B cell (primary cell): ENCODE results near the gene PAM16. TPM values are rescaled to one million over a fixed set of nuclear protein-coding genes. Genes with fewer than 3 reads are reported as not detected.

Experiments used
- ATAC-seq: fragments of 200-7000 bp; cut with Tn5 transposase; one replicate; pipeline ENCODE4 v1.10.0; 2021; ENCODE audit warnings: low read depth, mild to moderate bottlenecking, moderate number of reproducible peaks, moderate library complexity
- CTCF ChIA-PET: fragments of 350-600 bp; sonication (Branson Sonifier 250); formaldehyde crosslinking; loops from one replicate; lab custom pipeline; 2021; ENCODE audit warnings: antibody characterized with exemption, inconsistent platforms; lab: Charles Lee
- POLR2A ChIA-PET: fragments of 350-600 bp; sonication (Branson Sonifier 250); formaldehyde crosslinking; loops from one replicate; lab custom pipeline; 2021; ENCODE audit warnings: antibody characterized with exemption; lab: Charles Lee
- DNase-seq: peaks from one replicate; pipeline ENCODE4 v3.0.0; 2013
- H2AFZ ChIP-seq: 2 replicates; pipeline ENCODE4 v1.6.1; 2012; ENCODE audit warnings: mild to moderate bottlenecking, low read depth, low read length; ENCODE audit not compliant: insufficient read depth, poor library complexity, severe bottlenecking
- H3K27ac ChIP-seq, 2 donors: 1 replicate in 1 of 2; 2 replicates in 1 of 2; pipeline ENCODE4 v1.5.1; 2012 to 2013; ENCODE audit warnings: low read length in 2 of 2, mild to moderate bottlenecking in 2 of 2, moderate library complexity in 1 of 2
- H3K27me3 ChIP-seq, 4 experiments: fragments of 200-600 bp in 1 of 4; sonication (generic) in 1 of 4; replicated peaks in 1 of 4; 1 replicate in 2 of 4; 2 replicates in 2 of 4; pipeline versions ENCODE4 v1.6.1 to v1.7.0; 2013 to 2016; ENCODE audit warnings: low read length in 3 of 4, mild to moderate bottlenecking in 2 of 4, mixed read lengths in 1 of 4, moderate library complexity in 1 of 4; ENCODE audit not compliant: insufficient read depth in 4 of 4, control insufficient read depth in 3 of 4; ENCODE audit errors: control extremely low read depth in 1 of 4
- H3K36me3 ChIP-seq, 2 experiments: replicated peaks in 1 of 2; 1 replicate in 1 of 2; 2 replicates in 1 of 2; pipeline versions ENCODE4 v1.6.1 to v1.7.1; 2013; ENCODE audit warnings: low read length in 1 of 2; ENCODE audit not compliant: insufficient read depth in 2 of 2, control insufficient read depth in 1 of 2; ENCODE audit errors: control extremely low read depth in 1 of 2, extremely low read depth in 1 of 2
- H3K4me1 ChIP-seq, 2 donors: fragments of 200-600 bp in 1 of 2; sonication (generic) in 1 of 2; 1 replicate in 1 of 2; 2 replicates in 1 of 2; pipeline versions ENCODE4 v1.5.1 to v1.6.1; 2013 to 2017; ENCODE audit warnings: low read length in 2 of 2; ENCODE audit not compliant: control insufficient read depth in 2 of 2, insufficient read depth in 2 of 2
- H3K4me2 ChIP-seq: replicated peaks from 2 replicates; pipeline ENCODE3; 2012; ENCODE audit warnings: mild to moderate bottlenecking, low read depth, low read length; ENCODE audit not compliant: poor library complexity, severe bottlenecking
- H3K4me3 ChIP-seq, 5 experiments: fragments of 200-600 bp in 1 of 5; sonication (generic) in 1 of 5; 1 replicate in 3 of 5; 2 replicates in 2 of 5; pipeline versions ENCODE4 v1.5.1 to v1.7.0; 2011 to 2016; ENCODE audit warnings: low read length in 4 of 5, mild to moderate bottlenecking in 4 of 5, low read depth in 2 of 5, control low read depth in 1 of 5, moderate library complexity in 1 of 5; ENCODE audit not compliant: insufficient read depth in 1 of 5; ENCODE audit errors: control extremely low read depth in 1 of 5, extremely low read depth in 1 of 5
- H3K79me2 ChIP-seq: fragments of 200-600 bp; sonication (generic); one replicate; pipeline ENCODE4 v1.6.0; 2016; ENCODE audit warnings: low read length; ENCODE audit not compliant: control insufficient read depth, insufficient read depth
- H3K9ac ChIP-seq: fragments of 200-600 bp; sonication (generic); 2 replicates; pipeline ENCODE4 v1.6.1; 2017; ENCODE audit warnings: mild to moderate bottlenecking, low read length, moderate library complexity
- H3K9me3 ChIP-seq, 3 donors: one replicate each; pipeline versions ENCODE4 v1.6.1 to v1.7.1; 2013; ENCODE audit warnings: low read length in 2 of 3; ENCODE audit not compliant: control insufficient read depth in 2 of 3, insufficient read depth in 1 of 3; ENCODE audit errors: control extremely low read depth in 1 of 3
- H4K20me1 ChIP-seq: 2 replicates; pipeline ENCODE4 v1.6.0; 2012; ENCODE audit warnings: mild to moderate bottlenecking, low read length; ENCODE audit not compliant: insufficient read depth, control insufficient read depth, poor library complexity, severe bottlenecking
- H3K27ac Mint-ChIP-seq: one replicate; pipeline ENCODE4 v1.8.0; 2021; ENCODE audit warnings: mixed read lengths
- H3K27me3 Mint-ChIP-seq: one replicate; pipeline ENCODE4 v1.8.0; 2021; ENCODE audit warnings: mixed read lengths
- H3K4me1 Mint-ChIP-seq: one replicate; pipeline ENCODE4 v1.8.0; 2021; ENCODE audit warnings: mixed read lengths
- H3K4me3 Mint-ChIP-seq: one replicate; pipeline ENCODE4 v1.8.0; 2021; ENCODE audit warnings: mixed read lengths
- H3K9me3 Mint-ChIP-seq: one replicate; pipeline ENCODE4 v1.8.0; 2022; ENCODE audit warnings: mixed read lengths; ENCODE audit not compliant: insufficient read depth
- CTCF ChIP-seq: fragments of 200-600 bp; IDR thresholded peaks from one replicate; pipeline ENCODE4 v1.8.0; 2022; ENCODE audit warnings: antibody characterized with exemption, mild to moderate bottlenecking
- EZH2 ChIP-seq: IDR thresholded peaks from 2 replicates; pipeline ENCODE4 v1.6.1; 2012; ENCODE audit warnings: borderline replicate concordance, low read depth, mild to moderate bottlenecking, moderate library complexity, low read length; ENCODE audit not compliant: insufficient read depth, poor library complexity, severe bottlenecking
- WGBS: methylation state at CpG from one replicate; pipeline ENCODE4 v1.1.5; 2013; ENCODE audit warnings: missing lambda C conversion rate; ENCODE audit not compliant: insufficient coverage; 5-methylcytosine and 5-hydroxymethylcytosine counted together
- intact Hi-C: fragments of 100-400 bp; cut with micrococcal nuclease; formaldehyde crosslinking; loops from one replicate; pipeline ENCODE4 v1.10.0; 2022
- polyA plus RNA-seq: library from polyadenylated mRNA; depleted of rRNA; stranded (reverse); fragments of >200 nt; gene quantifications from 2 replicates; pipeline ENCODE4 v1.2.3, GENCODE V29; 2012
- total RNA-seq, 2 donors: library from RNA; stranded (reverse); fragments of 120-200 nt in 1 of 2; gene quantifications; 1 replicate in 1 of 2; 2 replicates in 1 of 2; pipeline versions ENCODE4 v1.2.3 to v1.2.4, GENCODE V29; 2013 to 2022

Gene PAM16
- total and polyA plus RNA-seq, 2 donors (not counting 1 experiment from before 2014, with no cell fraction given), result 57.3 to 64.1 TPM

- H3K4me1 ChIP-seq, result no peaks in the 10 kb centered on the region
- TF ChIP-seq CTCF (no peak), EZH2 (no peak)
- intact Hi-C loops, result no loop called here
- H3K9me3 ChIP-seq, result no peaks in the 10 kb centered on the region
- DNase-seq, result no peak
- no peak overlapping the region for H3K4me3 ChIP-seq
- no peak overlapping the region for H3K4me3 Mint-ChIP-seq
- WGBS, result 96% methylated on average over 2 of the region's 6 CpGs
- no peaks in the 10 kb centered on the region for H4K20me1 ChIP-seq
- H3K27me3 Mint-ChIP-seq, result peaks cover 8% of the 10 kb centered on the region
- H3K27ac ChIP-seq, result no peak overlapping the region
- CTCF ChIA-PET, result interaction anchor here (0.8 to 7.5 kb wide), 3 partner anchors 22 to 42 kb away, joined by 3 to 152 read pairs (median 3); no protein-coding TSS in a partner anchor
- no peaks in the 10 kb centered on the region for H3K79me2 ChIP-seq
- H3K9me3 Mint-ChIP-seq, result no peaks in the 10 kb centered on the region
- no peak overlapping the region for H3K9ac ChIP-seq
- no peaks in the 10 kb centered on the region for H3K27me3 ChIP-seq
- H3K36me3 ChIP-seq, result no peaks in the 10 kb centered on the region
- H3K27ac Mint-ChIP-seq, result no peak overlapping the region
- H3K4me2 ChIP-seq, result no peak overlapping the region
- no peak for ATAC-seq
- no peaks in the 10 kb centered on the region for H3K4me1 Mint-ChIP-seq
- POLR2A ChIA-PET, result interaction anchor here (0.6 kb wide), 1 partner anchor 57 kb away, joined by 7 read pairs; no protein-coding TSS in a partner anchor
- H2AFZ ChIP-seq, result no peak overlapping the region
Observed at GRCh38 chr16:4295581-4295980, 55.5 kb downstream of the PAM16 start.

GRCh38 chr16:4293822-4294457, 57.2 kb downstream of the PAM16 start:
- Histone ChIP-seq H3K4me1 (no peaks in the 10 kb centered on the region), H3K9me3 (no peaks in the 10 kb centered on the region), H3K9ac (no peak overlapping the region), H3K79me2 (no peaks in the 10 kb centered on the region), H3K4me2 (no peak overlapping the region), H3K4me3 (no peak overlapping the region), H4K20me1 (no peaks in the 10 kb centered on the region), H3K36me3 (no peaks in the 10 kb centered on the region), H2AFZ (no peak overlapping the region), H3K27ac (no peak overlapping the region), H3K27me3 (no peaks in the 10 kb centered on the region)
- no peak for ATAC-seq
- POLR2A ChIA-PET, result no interaction called here
- intact Hi-C loops, result no loop called here
- TF ChIP-seq CTCF, result no peak
- no peak for TF ChIP-seq EZH2
- H3K27ac Mint-ChIP-seq, result no peak overlapping the region
- CTCF ChIA-PET, result interaction anchor here (1.7 to 7.5 kb wide), 3 partner anchors 16 to 109 kb away, joined by 4 to 152 read pairs (median 9); no protein-coding TSS in a partner anchor
- H3K27me3 Mint-ChIP-seq, result peaks cover 10% of the 10 kb centered on the region
- H3K9me3 Mint-ChIP-seq, result no peaks in the 10 kb centered on the region
- DNase-seq, result no peak
- H3K4me1 Mint-ChIP-seq, result no peaks in the 10 kb centered on the region
- 40% methylated on average over 17 of the region's 20 CpGs for WGBS
- H3K4me3 Mint-ChIP-seq, result no peak overlapping the region
